Activated CD8-positive, alpha-beta memory T cell treated with anti-CD3 and anti-CD28 coated beads, Interleukin-2, amount 50 U/mL, for 4 hours (primary cell): ENCODE results near the gene TMEM220.
"Not testable (repeated sequence)": the region's sequence is repeated elsewhere in the genome, so short reads cannot be mapped to it uniquely, and the experiment has no call there.

Source experiments
- DNase-seq: peaks from one replicate; pipeline ENCODE4 v3.0.0-alpha.2; 2020

Gene TMEM220

DNA sequence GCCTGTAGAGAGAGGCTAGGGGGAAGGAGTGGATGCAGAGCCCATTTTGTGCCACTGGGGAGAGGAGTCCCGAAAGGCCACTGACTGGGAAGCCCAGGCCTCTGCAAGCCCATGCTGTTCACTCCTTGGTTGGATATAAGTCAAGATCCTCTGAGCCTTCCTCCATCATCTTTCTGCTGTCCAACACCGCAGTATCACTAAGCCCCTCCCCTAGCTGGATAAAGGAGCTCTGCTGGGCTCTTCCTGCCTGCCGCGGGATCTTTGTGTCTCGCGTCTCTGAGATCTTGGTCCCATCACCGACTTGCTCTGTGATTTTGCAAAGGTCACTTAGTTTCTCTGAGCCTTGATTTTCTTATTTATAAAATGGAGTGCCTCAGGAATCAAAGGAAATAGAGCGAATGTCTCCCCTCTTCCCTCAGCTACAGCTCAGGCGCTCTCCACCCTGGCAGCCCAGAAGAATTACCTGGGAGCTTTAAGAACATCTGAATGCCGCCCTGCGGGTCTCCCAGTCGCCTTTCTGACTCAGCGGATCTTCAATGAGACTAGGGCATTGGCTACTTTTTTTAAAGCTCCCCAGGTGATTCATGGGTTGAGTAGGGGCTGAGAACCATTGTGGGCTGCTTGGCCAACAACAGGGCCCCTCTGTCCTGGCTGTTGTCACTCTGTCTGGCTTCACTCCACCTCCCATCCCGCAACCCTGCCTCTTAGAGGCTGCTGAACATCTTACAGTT is 25.2 kb upstream of the TMEM220 start:
- no peak for DNase-seq

DNA sequence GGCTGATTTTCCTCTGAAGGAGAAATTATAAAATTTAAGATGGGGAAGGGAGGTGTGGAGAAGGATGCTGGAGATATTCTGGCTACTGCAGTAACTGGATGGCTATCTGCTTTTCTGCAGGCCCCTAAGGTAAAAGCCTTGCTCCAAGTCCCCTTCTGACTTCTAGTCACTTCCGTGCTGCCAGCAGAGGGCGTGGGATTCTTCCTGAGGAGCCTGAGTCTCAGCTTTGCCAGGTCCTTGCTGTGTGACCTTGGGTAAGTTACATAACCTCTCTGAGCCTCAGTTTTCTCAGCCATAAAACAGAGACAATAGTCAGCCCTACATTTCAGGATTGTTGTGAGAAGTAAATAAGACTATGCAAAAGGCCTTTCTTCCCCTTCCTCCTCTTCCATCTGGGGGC is 24.3 kb upstream of the TMEM220 start:
- no peak for DNase-seq

DNA sequence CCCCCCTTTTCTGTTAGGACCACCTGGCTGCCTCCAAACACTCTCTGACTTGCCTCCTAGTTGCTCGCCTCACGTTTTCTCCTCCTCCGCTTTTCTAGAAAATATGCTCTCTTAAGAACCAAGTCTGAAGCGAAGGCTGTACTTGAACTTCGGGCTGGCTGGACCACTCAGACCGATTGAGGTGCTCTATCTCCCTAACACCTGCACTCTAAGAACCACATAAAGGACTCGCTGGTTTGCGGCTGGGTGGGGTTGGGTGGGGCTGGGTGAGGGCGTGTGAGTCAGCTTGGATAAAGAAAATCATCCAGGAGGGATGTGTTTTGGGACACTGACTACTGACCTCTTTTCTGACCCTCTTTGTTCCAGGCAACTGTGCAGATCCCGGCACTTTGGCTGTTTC is 22.9 kb upstream of the TMEM220 start:
- no peak for DNase-seq

DNA sequence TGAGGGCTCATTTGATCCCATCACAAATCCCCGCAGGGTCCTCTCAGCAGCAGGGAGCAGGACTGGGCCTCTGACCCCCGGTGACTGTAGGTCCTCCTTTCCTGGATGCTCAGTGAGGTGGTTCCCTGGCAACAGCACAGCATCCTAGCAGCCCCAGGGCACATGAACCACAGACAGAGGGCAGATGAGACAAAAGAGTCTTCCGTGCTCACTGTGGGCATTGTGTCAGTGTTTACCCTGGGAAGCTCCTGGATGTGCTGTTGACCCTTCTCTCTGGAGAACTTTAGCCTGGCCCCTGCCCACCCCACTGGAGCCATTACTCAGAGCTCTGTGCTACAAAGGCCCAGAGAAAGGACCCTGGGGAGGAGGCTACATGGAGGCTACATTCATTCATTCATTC is 21.7 kb upstream of the TMEM220 start:
- DNase-seq = no peak

DNA sequence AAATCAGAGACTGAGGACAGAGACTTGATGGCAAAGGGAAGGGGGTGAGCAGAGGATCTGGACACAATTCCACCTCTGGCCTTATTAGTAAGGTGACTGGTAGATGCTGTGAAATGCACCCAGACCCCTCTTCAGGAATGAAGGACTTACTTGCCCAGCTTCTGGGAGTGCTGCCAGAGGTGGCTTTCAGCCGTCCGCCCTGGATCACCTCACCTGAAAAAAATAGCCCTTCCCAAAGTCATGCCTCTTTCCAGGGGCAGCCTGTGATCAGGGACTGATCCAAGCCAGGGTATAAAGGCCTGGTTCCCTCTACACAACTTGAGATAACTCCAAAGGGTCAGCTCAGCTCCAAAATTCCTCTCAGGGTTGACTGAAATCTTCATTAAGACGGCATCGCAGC is 20.4 kb upstream of the TMEM220 start:
- no peak for DNase-seq

DNA sequence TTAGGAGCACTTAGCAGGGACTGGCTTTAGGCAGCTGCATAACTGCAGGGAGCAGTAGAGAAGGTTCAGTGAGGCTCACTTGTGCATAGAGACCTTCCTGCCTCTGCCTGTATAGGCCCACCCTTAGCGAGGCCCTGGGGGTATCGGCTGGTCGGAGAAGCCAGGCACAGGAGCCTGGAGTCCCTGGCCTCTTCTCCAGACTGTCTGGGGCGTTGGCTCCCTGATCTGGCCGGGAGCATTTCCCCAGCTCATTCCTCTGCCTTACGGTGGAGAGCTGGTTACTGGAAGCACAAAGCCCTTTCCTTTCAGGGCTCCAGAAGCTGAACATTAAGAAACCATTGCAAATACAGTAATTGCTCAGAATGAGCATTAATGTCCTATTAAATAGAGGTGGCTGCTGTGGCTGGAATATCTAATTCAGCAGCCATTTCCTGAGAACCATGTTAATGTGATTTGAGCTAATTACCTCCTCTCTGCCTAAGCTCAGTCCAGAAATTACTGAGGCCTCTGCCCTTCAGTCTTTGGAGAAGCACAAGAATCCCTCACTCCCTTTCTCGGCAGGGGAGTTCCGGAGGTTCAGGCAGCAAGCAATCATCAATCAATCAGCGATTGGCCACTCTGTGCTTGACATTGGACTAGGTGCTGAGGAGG is 18.8 kb upstream of the TMEM220 start:
- no peak for DNase-seq

DNA sequence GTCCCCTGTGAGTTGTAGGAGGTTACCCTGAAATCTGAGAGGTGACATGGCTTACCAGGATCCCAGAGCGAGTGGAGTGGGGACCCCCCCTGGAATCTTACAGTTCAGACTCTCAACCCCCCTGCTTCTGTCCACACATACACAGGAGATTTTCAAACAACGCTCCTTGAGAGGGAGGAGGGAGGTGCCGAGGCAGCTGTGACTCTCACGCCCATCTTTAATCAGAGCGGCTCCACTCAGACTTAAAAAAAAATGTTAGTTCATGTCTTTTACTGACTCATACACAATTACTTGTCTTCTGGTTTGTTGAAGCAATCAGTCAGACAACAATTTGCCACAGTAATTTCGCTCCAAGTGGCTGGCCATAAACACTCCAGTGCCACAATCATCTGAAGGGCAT is 15.4 kb upstream of the TMEM220 start:
- DNase-seq = no peak

DNA sequence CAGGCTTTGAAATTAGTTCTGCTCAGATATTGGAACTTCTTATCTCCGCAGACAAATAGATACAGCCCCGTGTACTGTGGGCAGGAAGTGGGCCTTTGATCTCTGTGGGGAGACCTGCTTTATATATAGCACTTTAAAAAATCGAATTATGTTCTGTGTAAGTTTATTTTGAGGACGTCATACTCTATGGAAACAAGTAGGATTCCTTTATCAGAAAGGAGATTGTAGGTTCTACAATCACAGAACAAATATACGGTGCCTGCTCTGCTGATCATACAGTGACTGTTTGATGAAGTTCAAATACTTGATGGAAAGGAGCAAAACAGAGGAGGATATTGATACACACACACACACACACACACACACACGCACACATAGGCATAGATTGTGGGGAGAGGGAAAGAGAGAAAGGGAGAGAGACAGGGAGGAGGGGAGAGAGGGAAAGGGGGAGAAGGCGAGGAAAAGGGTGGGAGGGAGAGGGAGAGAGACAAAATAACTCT is 14.7 kb upstream of the TMEM220 start:
- DNase-seq = peak; percentile 23

DNA sequence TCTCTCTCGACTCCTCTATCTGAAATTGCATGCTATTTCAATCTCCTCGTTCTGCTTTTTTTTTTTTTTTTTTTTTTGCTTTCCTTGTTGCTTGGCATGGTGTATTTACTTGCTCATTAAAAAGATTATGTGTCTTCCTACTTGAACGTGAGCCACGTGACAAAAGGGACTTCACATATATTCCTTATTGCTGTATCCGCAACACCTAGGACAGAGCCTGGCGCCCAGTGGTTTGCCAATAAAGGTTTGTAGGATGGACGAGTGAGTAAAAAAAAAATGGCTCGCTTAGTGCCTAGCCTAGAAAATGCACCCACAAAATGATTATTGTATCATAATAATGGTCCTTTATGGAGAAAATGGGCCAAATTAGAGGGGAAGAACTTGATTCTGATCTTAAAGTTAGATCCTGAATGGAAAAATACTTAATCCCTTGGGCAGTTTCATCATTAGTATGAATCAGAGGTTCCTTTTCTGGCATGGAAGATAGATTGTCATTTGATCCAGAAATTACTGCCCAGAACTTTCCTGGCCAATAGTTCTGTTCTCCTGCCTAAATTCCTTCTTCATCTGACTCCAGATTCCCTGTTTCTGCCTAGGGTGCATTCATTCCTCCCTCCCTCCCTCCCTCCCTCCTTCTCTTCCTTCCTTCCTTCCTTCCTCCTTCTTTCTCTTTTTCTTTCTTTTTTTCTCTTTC is 13.6 kb upstream of the TMEM220 start:
- no peak for DNase-seq

DNA sequence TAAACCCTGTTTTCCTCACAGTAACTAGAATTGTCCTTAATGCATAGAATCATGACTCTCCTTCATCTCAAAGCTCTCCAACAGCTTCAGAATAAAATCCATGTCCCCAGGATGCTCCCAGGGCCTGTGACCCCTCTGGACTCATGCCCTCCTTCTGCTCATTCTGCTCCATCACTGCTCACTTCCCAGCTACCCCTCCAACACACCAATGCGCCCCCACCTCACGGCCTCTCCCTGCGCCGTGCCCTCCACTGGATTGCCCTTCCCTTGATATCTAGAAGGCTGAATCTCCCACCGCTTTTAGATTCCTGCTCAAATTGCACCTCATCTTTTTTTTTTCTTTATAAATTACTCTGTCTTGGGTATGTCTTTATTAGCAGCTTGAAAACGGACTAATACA is 12.6 kb upstream of the TMEM220 start:
- DNase-seq = no peak

DNA sequence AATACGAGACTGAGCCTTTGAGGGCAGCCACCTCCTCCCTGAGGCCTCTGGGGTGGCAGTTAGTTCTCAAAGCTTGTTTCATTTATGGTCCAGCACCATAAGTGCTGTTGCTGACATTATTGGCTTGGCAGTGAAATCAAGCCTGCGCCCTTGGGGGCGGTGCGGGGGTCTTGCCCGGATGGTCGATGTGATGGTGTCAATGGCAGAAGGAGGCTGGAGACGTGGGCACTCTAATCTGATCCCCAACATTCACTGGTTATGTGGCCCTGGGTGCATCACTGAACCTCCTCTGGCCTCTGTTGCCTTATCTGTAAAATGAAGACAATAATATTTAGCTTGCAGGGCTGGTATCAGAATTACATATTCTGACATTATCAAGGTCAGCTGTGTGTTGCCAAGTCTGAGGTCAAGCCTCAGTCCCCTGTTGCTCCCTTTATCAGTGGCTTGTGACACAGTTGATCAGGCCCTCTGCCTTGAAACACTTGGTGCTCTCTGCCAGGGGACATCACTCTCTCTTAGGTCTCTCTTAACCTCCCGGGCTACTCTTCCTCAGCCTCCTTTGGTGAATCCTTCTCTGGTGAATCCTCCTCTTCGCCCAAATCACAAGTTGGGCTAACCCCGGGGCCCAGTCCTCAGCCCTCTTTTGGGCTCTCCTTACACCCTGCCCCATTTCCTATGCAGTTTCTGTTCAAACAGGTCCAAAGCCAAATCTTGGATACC is 11.8 kb upstream of the TMEM220 start:
- no peak for DNase-seq

DNA sequence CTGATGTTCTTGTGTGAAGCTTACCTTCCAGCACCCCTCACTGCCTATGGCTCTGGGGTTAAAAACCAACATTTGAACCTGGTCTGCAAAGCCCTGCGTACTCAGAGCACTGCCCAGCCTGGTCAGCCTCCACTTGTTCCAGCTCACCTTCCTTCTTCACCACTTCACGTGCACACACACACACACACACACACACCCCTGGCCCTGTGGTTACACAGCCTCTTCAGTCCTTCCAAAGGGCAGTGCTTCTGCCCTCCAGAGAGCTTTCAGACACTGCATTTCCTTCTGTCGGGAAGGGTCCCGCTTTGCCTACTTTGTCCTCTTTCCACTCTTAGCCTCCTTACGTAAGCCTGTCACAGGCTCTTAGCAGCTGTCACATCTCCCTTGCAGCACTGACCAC is 9.6 kb upstream of the TMEM220 start:
- DNase-seq = no peak

DNA sequence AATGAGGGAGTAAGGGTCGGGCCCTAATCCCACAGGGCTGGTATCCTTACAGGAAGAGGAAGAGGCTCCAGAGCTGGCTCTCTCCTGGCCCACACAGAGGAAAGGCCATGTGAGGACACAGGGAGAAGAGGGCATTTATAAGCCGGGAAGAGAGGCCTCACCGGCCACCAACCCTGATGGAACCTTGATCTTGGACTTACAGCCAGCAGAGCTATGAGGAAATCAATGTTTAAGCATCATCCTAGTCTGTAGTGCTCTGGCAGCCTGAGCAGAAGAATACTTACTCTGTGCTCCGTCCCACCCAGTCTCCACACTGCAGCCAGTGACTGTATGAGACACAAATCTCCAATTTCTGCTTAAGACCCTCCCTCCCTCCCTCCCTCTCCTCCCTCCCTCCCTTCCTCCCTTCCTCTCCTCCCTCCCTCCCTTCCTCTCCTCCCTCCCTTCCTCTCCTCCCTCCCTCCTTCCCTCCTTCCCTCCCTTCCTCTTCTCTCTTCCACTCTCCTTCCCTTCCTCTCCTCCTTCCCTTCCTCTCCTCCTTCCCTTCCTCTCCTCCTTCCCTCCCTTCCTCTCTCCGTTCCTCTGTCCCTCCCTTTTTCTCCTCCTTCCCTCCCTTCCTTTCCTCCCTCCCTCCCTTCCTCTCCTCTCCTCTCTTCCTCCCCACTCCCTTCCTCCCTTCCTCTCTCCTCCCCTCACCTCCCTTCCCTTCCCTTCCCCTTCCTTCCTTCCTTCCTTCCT is 8.9 kb upstream of the TMEM220 start:
- DNase-seq = no peak

DNA sequence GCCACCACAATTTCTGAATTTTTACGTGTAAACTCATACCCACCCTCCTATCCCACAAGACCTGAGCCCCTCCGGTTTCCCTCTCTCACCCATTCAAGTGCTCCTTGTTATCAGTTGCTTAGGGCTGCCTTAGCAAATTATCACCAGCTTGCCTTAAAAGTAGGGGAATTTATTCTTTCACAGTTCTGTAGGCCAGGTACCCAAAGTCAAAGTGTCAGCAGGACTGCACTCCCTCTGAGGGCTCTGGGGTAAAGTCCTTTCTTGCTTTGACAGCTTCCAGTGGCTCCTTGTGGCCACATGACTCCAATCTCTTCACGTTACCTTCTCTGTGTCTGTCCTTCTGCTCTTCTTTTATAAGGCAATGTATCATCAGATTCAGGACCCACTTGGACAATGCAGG is 7.9 kb upstream of the TMEM220 start:
- no peak for DNase-seq

DNA sequence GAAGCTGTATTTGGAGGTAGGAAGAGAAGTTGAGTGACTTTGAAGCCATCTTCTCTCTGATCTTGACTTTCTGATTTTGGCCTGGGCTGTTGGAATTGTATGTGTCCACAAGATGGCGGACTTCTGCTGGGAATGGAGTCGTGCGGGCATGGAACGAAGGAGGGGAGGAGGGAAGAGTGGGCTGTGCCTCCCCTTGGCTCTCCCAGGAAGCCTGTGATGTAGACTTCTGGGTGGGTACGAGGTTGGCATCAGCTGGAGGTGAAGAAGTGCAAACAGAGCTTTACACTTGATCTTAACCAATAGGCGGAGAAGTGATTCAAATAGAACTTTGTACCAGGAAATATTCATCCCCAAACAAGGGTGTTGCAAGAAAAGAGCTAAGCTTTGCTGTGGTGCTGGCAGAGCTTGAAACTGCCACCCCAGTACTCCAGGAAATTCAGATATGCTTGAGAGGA is 7.4 kb upstream of the TMEM220 start:
- DNase-seq = peak; percentile 22

DNA sequence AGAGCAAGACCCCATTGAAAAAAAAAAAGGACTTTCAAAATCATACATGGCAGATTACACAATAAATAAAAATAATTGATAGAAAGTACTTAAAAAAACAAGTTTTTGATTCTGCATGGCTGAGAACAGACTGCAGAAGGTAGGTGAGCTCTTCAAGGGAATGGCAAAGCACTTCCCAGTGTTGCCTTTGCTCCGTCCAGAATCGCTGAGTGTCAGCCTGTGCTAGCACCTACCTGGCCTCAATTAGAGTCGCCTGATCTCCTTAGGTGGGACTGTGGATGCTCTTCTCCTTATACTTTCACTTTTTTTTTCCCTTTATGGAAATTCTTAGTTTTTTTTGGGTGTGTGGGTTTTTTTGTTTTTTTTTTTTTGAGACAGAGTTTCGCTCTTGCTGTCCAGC is 6.0 kb upstream of the TMEM220 start:
- no peak for DNase-seq

DNA sequence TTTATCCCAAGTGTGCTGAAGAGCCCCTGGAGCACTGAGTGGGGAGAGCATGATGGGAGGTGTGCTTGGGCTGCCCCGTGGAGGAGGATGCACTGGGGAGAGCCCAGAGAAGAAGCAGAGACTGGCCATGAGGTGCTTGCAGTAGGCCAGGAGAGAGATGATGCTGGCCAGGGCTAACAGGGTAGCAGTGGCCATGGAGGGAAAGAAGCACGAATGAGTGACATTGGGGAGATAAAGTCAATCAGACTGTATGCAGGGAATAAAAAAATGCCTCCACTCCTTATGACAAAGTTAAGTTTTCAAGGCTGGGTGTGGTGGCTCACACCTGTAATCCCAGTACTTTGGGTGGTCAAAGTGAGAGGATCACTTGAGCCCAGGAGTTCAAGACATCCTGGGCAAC is 5.4 kb upstream of the TMEM220 start:
- DNase-seq = no peak

DNA sequence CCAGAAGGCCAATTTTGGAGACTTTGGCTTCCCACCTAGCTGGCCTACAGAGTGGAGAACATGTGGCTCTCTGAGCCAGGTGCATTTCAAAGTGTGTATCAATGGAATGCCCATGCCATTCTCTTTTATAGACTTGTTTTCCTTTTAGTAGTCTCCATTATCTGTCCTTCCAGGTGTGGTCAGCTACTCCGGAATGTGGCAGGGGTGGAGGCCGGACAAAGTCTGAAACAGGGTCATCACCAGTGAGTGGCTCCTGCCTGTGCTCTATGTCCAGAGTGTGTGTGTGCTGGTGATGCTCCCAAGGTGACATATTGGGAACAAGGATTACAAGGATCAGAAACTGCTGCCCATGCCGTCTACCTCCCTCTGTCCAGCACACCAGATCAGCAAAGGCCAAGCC is 3.8 kb upstream of the TMEM220 start:
- no peak for DNase-seq

DNA sequence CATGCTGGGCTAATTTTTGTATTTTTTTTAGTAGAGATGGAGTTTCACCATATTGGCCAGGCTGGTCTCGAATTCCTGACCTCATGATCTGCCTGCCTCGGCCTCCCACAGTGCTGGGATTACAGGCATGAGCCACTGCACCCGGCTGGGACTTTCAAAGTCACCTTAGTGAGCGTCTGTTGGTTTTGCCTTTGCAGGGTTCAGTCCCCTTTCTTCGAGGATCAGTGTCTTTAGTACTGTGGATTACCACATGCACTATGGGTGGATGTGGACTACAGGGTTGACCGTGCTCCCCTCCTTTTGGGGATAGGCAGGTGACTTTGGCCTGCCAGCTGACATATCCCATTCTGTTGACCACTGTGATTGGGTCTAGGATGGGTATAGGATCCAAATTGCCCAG is 2.3 kb upstream of the TMEM220 start:
- not testable (repeated sequence) for DNase-seq

DNA sequence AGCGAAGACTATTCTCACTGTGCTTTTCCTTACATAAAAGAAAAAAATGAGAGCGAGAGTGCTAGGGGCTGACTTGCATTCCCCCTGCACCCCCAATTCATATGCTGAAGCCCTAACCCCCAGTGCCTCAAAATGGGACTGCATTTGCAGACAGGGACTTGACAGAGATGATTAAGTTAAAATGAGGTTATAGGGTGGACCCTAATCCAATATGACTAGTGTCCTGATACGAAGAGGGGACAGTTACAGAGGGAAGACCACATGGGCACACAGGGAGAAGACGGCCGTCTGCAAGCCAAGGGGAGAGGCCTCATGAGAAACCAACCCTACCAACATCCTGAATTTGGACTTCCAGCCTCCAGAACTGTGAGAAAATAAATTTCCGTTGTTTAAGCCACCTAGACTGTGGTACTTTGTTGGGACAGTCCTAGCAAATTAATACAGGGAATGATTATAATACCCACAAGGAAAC is 1.6 kb upstream of the TMEM220 start:
- no peak for DNase-seq

DNA sequence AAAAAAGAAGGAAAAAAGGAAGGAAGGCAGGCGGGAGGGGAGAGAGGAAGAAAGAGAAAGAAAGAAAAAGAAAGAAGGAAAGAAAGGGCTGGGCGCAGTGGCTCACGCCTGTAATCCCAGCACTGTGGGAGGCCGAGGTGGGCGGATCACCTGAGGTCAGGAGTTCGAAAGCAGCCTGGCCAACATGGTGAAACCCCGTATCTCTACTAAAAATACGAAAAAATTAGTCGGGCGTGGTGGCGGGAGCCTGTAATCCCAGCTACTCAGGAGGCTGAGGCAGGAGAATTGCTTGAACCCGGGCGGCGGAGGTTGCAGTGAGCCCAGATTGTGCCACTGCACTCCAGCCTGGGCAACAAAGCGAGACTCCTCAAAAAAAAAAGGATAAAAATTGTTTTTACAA is 424 bp upstream of the TMEM220 start:
- not testable (repeated sequence) for DNase-seq

DNA sequence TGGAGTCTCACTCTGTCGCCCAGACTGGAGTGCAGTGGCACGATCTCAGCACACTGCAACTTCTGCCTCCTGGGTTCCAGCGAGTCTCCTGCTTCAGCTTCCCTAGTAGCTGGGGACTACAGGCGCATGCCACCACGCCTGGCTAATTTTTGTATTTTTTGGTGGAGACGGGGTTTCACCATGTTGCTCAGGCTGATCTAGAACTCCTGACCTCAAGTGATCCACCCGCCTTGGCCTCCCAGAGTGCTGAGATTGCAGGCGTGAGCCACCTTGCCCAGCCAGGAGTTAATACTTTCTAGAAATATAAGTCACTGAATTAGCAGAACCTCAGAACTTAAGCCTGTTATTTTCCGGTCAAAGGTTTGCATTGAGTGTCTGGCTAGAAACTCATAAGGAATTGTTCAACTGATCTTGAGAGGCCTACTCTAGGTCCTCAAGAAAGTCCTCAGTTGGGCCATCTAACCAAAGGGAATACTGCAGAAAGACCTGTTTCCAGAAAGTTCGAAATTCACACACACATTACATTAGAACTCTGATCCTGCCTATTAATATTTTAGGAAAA is 1.4 kb downstream of the TMEM220 start:
- DNase-seq = no peak
